HCT116 (cell line): Measurements from ENCODE around the gene GK. TPM values are rescaled to one million over a fixed set of nuclear protein-coding genes. Genes with fewer than 3 reads are reported as not detected.

Experiments
- ATAC-seq: fragments of 200-7000 bp; cut with Tn5 transposase; 2 replicates; pipeline ENCODE4 v1.9.1; 2020; ENCODE audit warnings: mild to moderate bottlenecking, moderate library complexity
- BruUV-seq: library from RNA; stranded (reverse); fragments of 400-500 nt; replicated peaks from 2 replicates; lab custom pipeline; 2021; lab: Mats Ljungman, UMichigan
- CTCF ChIA-PET: fragments of 300-600 bp; sonication (Branson Sonifier 250); formaldehyde crosslinking; loops from one replicate; lab custom pipeline; 2021; ENCODE audit warnings: antibody characterized with exemption; lab: Charles Lee
- POLR2A ChIA-PET: fragments of 300-600, 350-600 bp; sonication (Branson Sonifier 250); formaldehyde crosslinking; loops from one replicate; lab custom pipeline; 2021; ENCODE audit warnings: antibody characterized with exemption; lab: Charles Lee
- RAD21 ChIA-PET, 2 experiments: fragments of 300-600 bp; sonication (Branson Sonifier 250); formaldehyde crosslinking; loops; one replicate each; lab custom pipeline; 2023; ENCODE audit warnings: low total read pairs in 2 of 2; ENCODE audit not compliant: uncharacterized antibody in 2 of 2, unreplicated experiment in 2 of 2, low non-redundant PET in 1 of 2; lab: Charles Lee
- DNase-seq: peaks from one replicate; pipeline ENCODE4 v3.0.0-alpha.2; 2010; ENCODE audit warnings: low read depth, low spot score
- H2AFZ ChIP-seq: fragments of 200-600 bp; shearing (Covaris generic), sonication (generic); 2 replicates; pipeline ENCODE4 v1.6.1; 2017; ENCODE audit warnings: low read depth, mixed run types, mixed read lengths, antibody characterized with exemption, low read length; ENCODE audit not compliant: poor library complexity, severe bottlenecking
- H3K27ac ChIP-seq: 2 replicates; pipeline ENCODE4 v1.5.1; 2012; ENCODE audit warnings: low read depth, low read length
- H3K27me3 ChIP-seq: fragments of 200-600 bp; sonication (generic); 2 replicates; pipeline ENCODE4 v1.6.1; 2016; ENCODE audit warnings: mixed run types, low read length, mixed read lengths; ENCODE audit not compliant: insufficient read depth
- H3K36me3 ChIP-seq, 2 experiments: fragments of 200-500 bp in 1 of 2; fragments of 200-600 bp in 1 of 2; sonication (Bioruptor generic) in 1 of 2; sonication (generic) in 1 of 2; 2 replicates each; pipeline versions ENCODE4 v1.5.1 to v1.6.1; 2014 to 2016; ENCODE audit warnings: low read length in 2 of 2, inconsistent platforms in 1 of 2, mixed read lengths in 1 of 2, mixed run types in 1 of 2; ENCODE audit not compliant: insufficient read depth in 2 of 2, control insufficient read depth in 1 of 2
- H3K4me1 ChIP-seq, 2 experiments: fragments of 200-600 bp in 1 of 2; sonication (generic) in 1 of 2; 2 replicates each; pipeline versions ENCODE4 v1.5.1 to v1.6.1; 2012 to 2017; ENCODE audit warnings: low read length in 2 of 2, inconsistent platforms in 1 of 2, mild to moderate bottlenecking in 1 of 2, mixed read lengths in 1 of 2, mixed run types in 1 of 2, moderate library complexity in 1 of 2; ENCODE audit not compliant: insufficient read depth in 2 of 2, control insufficient read depth in 1 of 2
- H3K4me2 ChIP-seq: fragments of 200-600 bp; sonication (generic); 2 replicates; pipeline ENCODE4 v1.6.1; 2017; ENCODE audit warnings: mixed run types, low read length, mixed read lengths
- H3K4me3 ChIP-seq, 2 experiments: fragments of 200-600 bp in 1 of 2; sonication (generic) in 1 of 2; replicated peaks in 1 of 2; 2 replicates each; pipeline ENCODE4 v1.5.1; 2011 to 2016; ENCODE audit warnings: low read length in 2 of 2, control low read depth in 1 of 2, low read depth in 1 of 2, mild to moderate bottlenecking in 1 of 2, mixed read lengths in 1 of 2, mixed run types in 1 of 2
- H3K79me2 ChIP-seq: fragments of 200-600 bp; sonication (generic); 2 replicates; pipeline ENCODE4 v1.6.1; 2017; ENCODE audit warnings: mild to moderate bottlenecking, mixed run types, low read length, moderate library complexity, mixed read lengths; ENCODE audit not compliant: insufficient read depth
- H3K9ac ChIP-seq: fragments of 200-600 bp; sonication (generic); 2 replicates; pipeline ENCODE4 v1.6.1; 2016; ENCODE audit warnings: low read length, mixed read lengths
- H3K9me2 ChIP-seq: fragments of 200-600 bp; sonication (generic), shearing (Covaris generic); 2 replicates; pipeline ENCODE4 v1.6.1; 2017; ENCODE audit warnings: mixed run types, mild to moderate bottlenecking, moderate library complexity; ENCODE audit not compliant: insufficient read depth
- H3K9me3 ChIP-seq, 2 experiments: fragments of 200-500 bp in 1 of 2; fragments of 200-600 bp in 1 of 2; sonication (Bioruptor generic) in 1 of 2; sonication (generic) in 1 of 2; 2 replicates each; pipeline ENCODE4 v1.6.1; 2014 to 2017; ENCODE audit warnings: low read length in 2 of 2, mixed read lengths in 2 of 2, inconsistent platforms in 1 of 2, low read depth in 1 of 2, mild to moderate bottlenecking in 1 of 2, mixed run types in 1 of 2, moderate library complexity in 1 of 2; ENCODE audit not compliant: control insufficient read depth in 1 of 2, insufficient read depth in 1 of 2
- H4K20me1 ChIP-seq: fragments of 200-600 bp; sonication (generic), shearing (Covaris generic); 2 replicates; pipeline ENCODE4 v1.6.1; 2017; ENCODE audit warnings: mixed run types, mild to moderate bottlenecking, moderate library complexity; ENCODE audit not compliant: insufficient read depth
- CBX3 ChIP-seq: IDR thresholded peaks from 2 replicates; pipeline ENCODE4 v1.6.1; 2012; ENCODE audit warnings: low read depth
- CEBPB ChIP-seq: IDR thresholded peaks from 2 replicates; pipeline ENCODE4 v1.6.1; 2012; ENCODE audit warnings: low read depth
- CTCF ChIP-seq, 3 experiments: fragments of 200-600 bp in 1 of 3; sonication (generic) in 1 of 3; IDR thresholded peaks in 2 of 3; conservative IDR thresholded peaks in 1 of 3; 2 replicates each; pipeline ENCODE4 v1.5.1; 2012 to 2017; ENCODE audit warnings: low read depth in 2 of 3, low read length in 2 of 3, antibody characterized with exemption in 1 of 3, borderline replicate concordance in 1 of 3, control low read depth in 1 of 3, mild to moderate bottlenecking in 1 of 3, mixed read lengths in 1 of 3, mixed run types in 1 of 3, moderate library complexity in 1 of 3; ENCODE audit not compliant: insufficient read depth in 1 of 3
- EGR1 ChIP-seq: IDR thresholded peaks from 2 replicates; pipeline ENCODE4 v1.6.1; 2012; ENCODE audit warnings: low read depth
- EZH2phosphoT487 ChIP-seq: fragments of 200-600 bp; IDR thresholded peaks from 2 replicates; pipeline ENCODE4 v1.6.1; 2018; ENCODE audit warnings: antibody characterized with exemption, borderline replicate concordance
- FOSL1 ChIP-seq: IDR thresholded peaks from 2 replicates; pipeline ENCODE4 v1.6.1; 2012; ENCODE audit warnings: low read depth
- JUND ChIP-seq: IDR thresholded peaks from 2 replicates; pipeline ENCODE4 v1.6.1; 2012
- MAX ChIP-seq: IDR thresholded peaks from 2 replicates; pipeline ENCODE4 v1.6.1; 2012
- POLR2AphosphoS5 ChIP-seq: IDR thresholded peaks from 2 replicates; pipeline ENCODE4 v1.6.1; 2011; ENCODE audit warnings: mild to moderate bottlenecking, low read depth, low read length, moderate library complexity
- SP1 ChIP-seq: IDR thresholded peaks from 2 replicates; pipeline ENCODE4 v1.6.1; 2012; ENCODE audit warnings: low read depth
- TCF7L2 ChIP-seq: IDR thresholded peaks from 2 replicates; pipeline ENCODE4 v1.7.0; 2011; ENCODE audit warnings: borderline replicate concordance, inconsistent platforms; ENCODE audit not compliant: insufficient read depth, insufficient read length; ENCODE audit errors: extremely low read depth
- YY1 ChIP-seq: IDR thresholded peaks from 2 replicates; pipeline ENCODE4 v1.6.1; 2011; ENCODE audit warnings: low read length, low read depth, moderate library complexity, mild to moderate bottlenecking; ENCODE audit not compliant: insufficient replicate concordance; ENCODE audit errors: extremely low read depth
- ZBTB33 ChIP-seq: IDR thresholded peaks from 2 replicates; pipeline ENCODE4 v1.6.1; 2011; ENCODE audit warnings: mild to moderate bottlenecking, low read length, moderate library complexity; ENCODE audit not compliant: insufficient replicate concordance; ENCODE audit errors: extremely low read depth
- ZFX ChIP-seq: fragments of 450-650 bp; IDR thresholded peaks from 2 replicates; pipeline ENCODE4 v1.6.1; 2017
- ZNF274 ChIP-seq: fragments of 200-500 bp; sonication (Bioruptor generic); IDR thresholded peaks from 2 replicates; pipeline ENCODE4 v1.6.1; 2014; ENCODE audit warnings: mild to moderate bottlenecking, low read depth, low read length, inconsistent platforms
- intact Hi-C: fragments of 100-400 bp; cut with micrococcal nuclease; formaldehyde crosslinking; loops from 2 replicates; pipeline ENCODE4 v1.10.0; 2022
- total RNA-seq: library from RNA; stranded (reverse); gene quantifications from one replicate; pipeline ENCODE4 v1.2.1, GENCODE V29; 2021; ENCODE audit not compliant: unreplicated experiment

The GK gene
- total RNA-seq, 1 experiment from 2014 or later, result 4.3 TPM

GRCh38 chrX:30642642-30643041 is 10.6 kb upstream of the GK start:
- intact Hi-C loops, result no loop called here
- no peaks in the 10 kb centered on the region for H3K9me2 ChIP-seq

More at GRCh38 chrX:30642642-30643041, 10.6 kb upstream of the GK start:
- no peaks in the 10 kb centered on the region for H3K27me3 ChIP-seq
- H3K9ac ChIP-seq, result no peak overlapping the region
- no peaks in the 10 kb centered on the region for H3K36me3 ChIP-seq
- no peak overlapping the region for H2AFZ ChIP-seq
- RAD21 ChIA-PET, result no interaction called here
- H3K27ac ChIP-seq, result no peak overlapping the region
- no TSS peak for BruUV-seq
- DNase-seq, result no peak
- no peaks in the 10 kb centered on the region for H4K20me1 ChIP-seq
- TF ChIP-seq TCF7L2, result no peak
- no peak for TF ChIP-seq POLR2AphosphoS5
- TF ChIP-seq CBX3, result no peak
- no peak for TF ChIP-seq YY1
- TF ChIP-seq SP1, result no peak
- no peak for TF ChIP-seq CEBPB
- no peak for TF ChIP-seq ZFX
- TF ChIP-seq MAX, result no peak
- no peak for TF ChIP-seq ZNF274
- no peak for TF ChIP-seq EGR1
- no peak for TF ChIP-seq JUND
- no peak for TF ChIP-seq ZBTB33
- TF ChIP-seq EZH2phosphoT487, result no peak
- no peak for TF ChIP-seq CTCF (IDR thresholded peaks at IDR 0.05 in 2 of 3, conservative IDR thresholded peaks at IDR 0.05 in 1 of 3; ENCODE audit: borderline replicate concordance in 1 of 3, insufficient read depth in 1 of 3, low read depth in 2 of 3, low read length in 2 of 3)
- no peak for TF ChIP-seq FOSL1
- no peaks in the 10 kb centered on the region for H3K4me1 ChIP-seq
- H3K4me2 ChIP-seq, result no peak overlapping the region
- no peaks in the 10 kb centered on the region for H3K79me2 ChIP-seq
- CTCF ChIA-PET, result no interaction called here
- no peak for ATAC-seq
- no peaks in the 10 kb centered on the region for H3K9me3 ChIP-seq
- POLR2A ChIA-PET, result no interaction called here
- H3K4me3 ChIP-seq, result no peak overlapping the region
